Right kidney (tissue), 1 donor: ENCODE data around the gene NDRG3.
"Not testable (repeated sequence)": the region's sequence is repeated elsewhere in the genome, so short reads cannot be mapped to it uniquely, and the experiment has no call there.

Experiments used
- DNase-seq: peaks from one replicate; pipeline ENCODE4 v3.0.0-alpha.2; 2016

Gene NDRG3

GRCh38 chr20:36700438-36700837, 45.5 kb downstream of the NDRG3 start:
- DNase-seq: no peak

GRCh38 chr20:36695467-36695866, 50.4 kb downstream of the NDRG3 start:
- not testable (repeated sequence) for DNase-seq

GRCh38 chr20:36688630-36689029, 57.3 kb downstream of the NDRG3 start:
- DNase-seq: no peak

GRCh38 chr20:36687850-36688249, 58.0 kb downstream of the NDRG3 start:
- DNase-seq: no peak

GRCh38 chr20:36686944-36687343, 58.9 kb downstream of the NDRG3 start:
- DNase-seq: no peak

- DNase-seq: no peak
Observed at GRCh38 chr20:36686504-36686903, 59.4 kb downstream of the NDRG3 start.

GRCh38 chr20:36684747-36685146, 61.1 kb downstream of the NDRG3 start:
- no peak for DNase-seq

GRCh38 chr20:36682311-36682710, 63.6 kb downstream of the NDRG3 start:
- DNase-seq: no peak

GRCh38 chr20:36677422-36677771, 68.5 kb downstream of the NDRG3 start:
- DNase-seq: no peak

- DNase-seq: no peak
Observed at GRCh38 chr20:36676701-36677421, 69.0 kb downstream of the NDRG3 start.

GRCh38 chr20:36675545-36675944, 70.3 kb downstream of the NDRG3 start:
- not testable (repeated sequence) for DNase-seq

GRCh38 chr20:36672991-36673390, 72.9 kb downstream of the NDRG3 start:
- no peak for DNase-seq

GRCh38 chr20:36670665-36671357, 75.1 kb downstream of the NDRG3 start:
- no peak for DNase-seq

GRCh38 chr20:36666181-36666740, 79.6 kb downstream of the NDRG3 start:
- DNase-seq: no peak

- no peak for DNase-seq
Observed at GRCh38 chr20:36663031-36663430, 82.9 kb downstream of the NDRG3 start.

GRCh38 chr20:36658300-36658699, 87.6 kb downstream of the NDRG3 start:
- no peak for DNase-seq

- no peak for DNase-seq
Observed at GRCh38 chr20:36656733-36657132, 89.2 kb downstream of the NDRG3 start.

- DNase-seq: no peak
Observed at GRCh38 chr20:36655004-36655403, 90.9 kb downstream of the NDRG3 start.

- no peak for DNase-seq
Observed at GRCh38 chr20:36654506-36654905, 91.4 kb downstream of the NDRG3 start.

- DNase-seq: no peak
Observed at GRCh38 chr20:36653456-36653855, 92.4 kb downstream of the NDRG3 start.

GRCh38 chr20:36647196-36648121, 98.4 kb downstream of the NDRG3 start:
- no peak for DNase-seq

GRCh38 chr20:36646678-36647077, 99.2 kb downstream of the NDRG3 start:
- DNase-seq: no peak

GRCh38 chr20:36645998-36646397, 99.9 kb downstream of the NDRG3 start, which contains the start of gene SLA2:
Gene SLA2 (minus strand): TSS chr20:36646196. CDS start chr20:36641335, 4,861 bp downstream.
- no peak for DNase-seq
